SK-N-SH treated with all-trans-retinoic acid at 6 μM for 48 hours (cell line): ENCODE measurements around the gene PDE8A.

Experiments used
- ATAC-seq: fragments of 200-7000 bp; cut with Tn5 transposase; 3 replicates; pipeline ENCODE4 v1.9.1; 2020; ENCODE audit warnings: mild to moderate bottlenecking, moderate library complexity
- ARNTL ChIP-seq: fragments of 450-650 bp; formaldehyde crosslinking; IDR thresholded peaks from 2 replicates; pipeline ENCODE4 v1.5.0; 2020; ENCODE audit warnings: low read depth, mild to moderate bottlenecking, moderate library complexity, borderline replicate concordance
- BACH2 ChIP-seq: fragments of 250-450 bp; sonication (Bioruptor Pico); IDR thresholded peaks from 2 replicates; pipeline ENCODE4 v1.9.0; 2021; ENCODE audit warnings: mild to moderate bottlenecking, borderline replicate concordance
- CREB5 ChIP-seq: fragments of 250-450 bp; sonication (Bioruptor Pico); IDR thresholded peaks from 2 replicates; pipeline ENCODE4 v1.5.1; 2020; ENCODE audit warnings: low read depth, mild to moderate bottlenecking, moderate library complexity
- CSDC2 ChIP-seq: fragments of 250-450 bp; sonication (Bioruptor Pico); IDR thresholded peaks from 2 replicates; pipeline ENCODE4 v1.5.0; 2020; ENCODE audit warnings: mild to moderate bottlenecking, moderate library complexity
- CSRNP3 ChIP-seq: fragments of 250-450 bp; sonication (Bioruptor Pico); IDR thresholded peaks from 2 replicates; pipeline ENCODE4 v1.5.1; 2021; ENCODE audit warnings: mild to moderate bottlenecking, moderate library complexity
- ESRRG ChIP-seq: fragments of 250-450 bp; sonication (Bioruptor Pico); IDR thresholded peaks from 2 replicates; pipeline ENCODE4 v1.6.1; 2021; ENCODE audit warnings: mild to moderate bottlenecking
- GLIS3 ChIP-seq: fragments of 250-450 bp; sonication (Bioruptor Pico); IDR thresholded peaks from 2 replicates; pipeline ENCODE4 v1.5.0; 2020; ENCODE audit warnings: mild to moderate bottlenecking, moderate library complexity
- ISL1 ChIP-seq: fragments of 250-450 bp; sonication (Bioruptor Pico); IDR thresholded peaks from 2 replicates; pipeline ENCODE4 v2.1.2; 2022; ENCODE audit warnings: mild to moderate bottlenecking, moderate library complexity
- OSR1 ChIP-seq: fragments of 250-450 bp; sonication (Bioruptor Pico); IDR thresholded peaks from 2 replicates; pipeline ENCODE4 v1.8.0; 2022; ENCODE audit warnings: moderate library complexity, mild to moderate bottlenecking, inconsistent platforms
- PATZ1 ChIP-seq: fragments of 250-450 bp; sonication (Bioruptor Pico); IDR thresholded peaks from 2 replicates; pipeline ENCODE4 v1.8.0; 2020; ENCODE audit warnings: mild to moderate bottlenecking, moderate library complexity, borderline replicate concordance
- POU6F1 ChIP-seq: fragments of 250-450 bp; sonication (Bioruptor Pico); IDR thresholded peaks from 2 replicates; pipeline ENCODE4 v1.8.0; 2021; ENCODE audit warnings: low read depth, mild to moderate bottlenecking, moderate library complexity, borderline replicate concordance
- PPARA ChIP-seq: fragments of 250-450 bp; sonication (Bioruptor Pico); IDR thresholded peaks from 2 replicates; pipeline ENCODE4 v1.5.0; 2020; ENCODE audit warnings: mild to moderate bottlenecking, borderline replicate concordance
- SNAI2 ChIP-seq: fragments of 250-450 bp; sonication (Bioruptor Pico); IDR thresholded peaks from 2 replicates; pipeline ENCODE4 v1.5.0; 2020; ENCODE audit warnings: mild to moderate bottlenecking, moderate library complexity
- TCF4 ChIP-seq: fragments of 250-450 bp; sonication (Bioruptor Pico); IDR thresholded peaks from 2 replicates; pipeline ENCODE4 v1.8.0; 2021; ENCODE audit warnings: mild to moderate bottlenecking, moderate library complexity, borderline replicate concordance
- TOX ChIP-seq: fragments of 250-450 bp; sonication (Bioruptor Pico); IDR thresholded peaks from 2 replicates; pipeline ENCODE4 v1.8.0; 2021; ENCODE audit warnings: mild to moderate bottlenecking, moderate library complexity, borderline replicate concordance
- TSHZ2 ChIP-seq: fragments of 250-450 bp; sonication (Bioruptor Pico); IDR thresholded peaks from 2 replicates; pipeline ENCODE4 v1.5.0; 2020; ENCODE audit warnings: mild to moderate bottlenecking, moderate library complexity
- ZC3H10 ChIP-seq: fragments of 250-450 bp; sonication (Bioruptor Pico); IDR thresholded peaks from 2 replicates; pipeline ENCODE4 v1.5.1; 2021; ENCODE audit warnings: mild to moderate bottlenecking, moderate library complexity
- ZFP3 ChIP-seq: fragments of 250-450 bp; sonication (Bioruptor Pico); IDR thresholded peaks from 2 replicates; pipeline ENCODE4 v1.5.0; 2020; ENCODE audit warnings: mild to moderate bottlenecking, moderate library complexity
- ZFP30 ChIP-seq: fragments of 450-650 bp; formaldehyde crosslinking; IDR thresholded peaks from 2 replicates; pipeline ENCODE4 v1.5.0; 2022; ENCODE audit warnings: mild to moderate bottlenecking, moderate library complexity
- ZNF565 ChIP-seq: fragments of 450-650 bp; formaldehyde crosslinking; conservative IDR thresholded peaks from 2 replicates; pipeline ENCODE4 v1.5.0; 2020; ENCODE audit warnings: low read depth, mild to moderate bottlenecking, moderate library complexity
- ZNF70 ChIP-seq: fragments of 450-650 bp; formaldehyde crosslinking; IDR thresholded peaks from 2 replicates; pipeline ENCODE4 v1.5.0; 2020; ENCODE audit warnings: mild to moderate bottlenecking, moderate library complexity
- ZNF8 ChIP-seq: fragments of 450-650 bp; formaldehyde crosslinking; IDR thresholded peaks from 2 replicates; pipeline ENCODE4 v1.5.0; 2020; ENCODE audit warnings: mild to moderate bottlenecking, moderate library complexity

The PDE8A gene

DNA sequence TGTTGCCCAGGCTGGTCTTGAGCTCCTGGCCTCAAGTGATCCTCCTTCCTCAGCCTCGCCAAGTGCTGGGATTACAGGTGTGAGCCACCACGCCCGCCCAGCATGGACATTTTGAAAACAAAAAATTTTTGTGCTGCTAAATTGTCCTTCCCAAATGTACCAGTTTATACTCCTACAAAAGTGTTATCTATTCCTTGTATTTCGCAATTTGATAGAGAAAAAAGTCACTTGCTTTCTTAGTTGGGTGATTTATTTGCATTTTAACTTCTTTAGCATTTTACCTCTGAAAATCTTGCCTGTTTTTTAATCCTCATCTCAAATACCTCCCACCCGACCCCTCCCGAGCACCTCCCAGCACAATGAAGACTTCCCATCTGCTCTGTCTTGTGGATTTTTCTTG lies 46.8 kb downstream of the PDE8A start:
- no peak for ATAC-seq
- TF ChIP-seq GLIS3 (CRISPR knock-in tag) (no peak), POU6F1 (CRISPR knock-in tag) (no peak)

DNA sequence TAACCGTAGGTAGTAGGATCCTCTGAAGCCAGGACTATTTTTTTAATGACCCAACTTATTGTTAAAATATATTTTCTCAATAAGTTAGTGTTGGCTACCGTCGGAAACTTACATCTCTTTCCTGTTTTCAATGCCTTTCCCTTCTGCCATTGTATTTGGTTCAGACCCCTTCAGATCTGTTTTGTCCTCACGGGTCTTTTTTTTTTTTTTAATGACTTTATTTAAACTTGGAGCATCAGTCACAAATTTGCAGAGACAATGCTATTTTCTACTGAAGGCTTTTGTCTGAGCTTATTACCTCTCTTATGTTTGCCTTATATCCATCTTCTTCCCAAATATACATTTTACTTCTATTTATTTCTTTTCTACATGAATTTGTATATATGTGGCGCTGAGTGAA lies 47.6 kb downstream of the PDE8A start:
- no peak for TF ChIP-seq ISL1 (CRISPR knock-in tag)
- no peak for TF ChIP-seq ZNF70 (CRISPR knock-in tag)
- no peak for TF ChIP-seq GLIS3 (CRISPR knock-in tag)
- TF ChIP-seq CSRNP3 (CRISPR knock-in tag), result no peak
- no peak for TF ChIP-seq ZFP3 (CRISPR knock-in tag)
- no peak for TF ChIP-seq CSDC2 (CRISPR knock-in tag)
- no peak for TF ChIP-seq PATZ1 (CRISPR knock-in tag)
- TF ChIP-seq ARNTL (CRISPR knock-in tag), result no peak
- no peak for TF ChIP-seq CREB5
- no peak for TF ChIP-seq POU6F1 (CRISPR knock-in tag)
- no peak for TF ChIP-seq OSR1
- no peak for TF ChIP-seq ZNF565 (CRISPR knock-in tag)
- no peak for TF ChIP-seq ESRRG (CRISPR knock-in tag)
- TF ChIP-seq TCF4, result no peak
- no peak for TF ChIP-seq SNAI2
- TF ChIP-seq TOX (CRISPR knock-in tag), result no peak
- TF ChIP-seq BACH2 (CRISPR knock-in tag), result no peak
- TF ChIP-seq ZFP30 (CRISPR knock-in tag), result no peak
- no peak for TF ChIP-seq PPARA (CRISPR knock-in tag)
- ATAC-seq, result no peak

DNA sequence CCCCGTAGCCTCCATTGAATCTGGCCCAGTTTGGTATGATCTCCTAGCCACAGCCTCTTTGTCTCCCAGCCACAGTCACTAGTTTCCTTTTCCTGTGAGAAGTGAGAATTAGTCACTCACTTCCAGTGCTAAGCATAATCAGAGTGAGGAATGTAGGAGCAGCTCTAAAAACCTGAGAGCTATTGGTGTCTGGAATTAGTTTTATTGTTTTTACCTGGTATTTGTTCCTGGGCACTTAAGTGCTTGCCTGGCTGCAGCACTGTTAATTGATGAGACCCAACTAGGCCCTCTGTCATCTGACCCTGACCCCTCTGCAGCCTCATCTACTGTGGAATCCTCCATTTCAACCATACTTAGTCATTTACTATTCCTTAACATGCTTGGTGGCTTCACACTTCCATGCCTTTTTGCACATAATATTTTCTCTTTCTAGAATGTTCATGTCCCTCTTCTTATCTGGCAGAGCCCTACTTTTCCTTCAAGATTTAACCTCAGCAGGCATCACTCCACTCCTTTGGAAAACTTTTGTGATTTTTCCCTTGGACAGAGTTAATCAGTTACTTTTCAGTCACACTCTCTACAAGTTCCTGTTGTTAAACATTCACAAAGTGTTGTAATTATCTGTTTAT lies 48.8 kb downstream of the PDE8A start:
- peak; percentile 61 for ATAC-seq
- TF ChIP-seq ZNF8 (CRISPR knock-in tag) (no peak), TSHZ2 (CRISPR knock-in tag) (no peak), ARNTL (CRISPR knock-in tag) (no peak), ZNF565 (CRISPR knock-in tag) (no peak), SNAI2 (no peak), ZFP30 (CRISPR knock-in tag) (no peak), ZC3H10 (CRISPR knock-in tag) (no peak), POU6F1 (CRISPR knock-in tag) (no peak), OSR1 (no peak), ZNF70 (CRISPR knock-in tag) (no peak), PATZ1 (CRISPR knock-in tag) (no peak)
